SK-N-SH treated with all-trans-retinoic acid at 6 μM for 48 hours (cell line): Measurements from ENCODE around the gene TK1.

Experiments used
- ATAC-seq: fragments of 200-7000 bp; cut with Tn5 transposase; 3 replicates; pipeline ENCODE4 v1.9.1; 2020; ENCODE audit warnings: mild to moderate bottlenecking, moderate library complexity
- ARNTL ChIP-seq: fragments of 450-650 bp; formaldehyde crosslinking; IDR thresholded peaks from 2 replicates; pipeline ENCODE4 v1.5.0; 2020; ENCODE audit warnings: low read depth, mild to moderate bottlenecking, moderate library complexity, borderline replicate concordance
- CSDC2 ChIP-seq: fragments of 250-450 bp; sonication (Bioruptor Pico); IDR thresholded peaks from 2 replicates; pipeline ENCODE4 v1.5.0; 2020; ENCODE audit warnings: mild to moderate bottlenecking, moderate library complexity
- ESRRG ChIP-seq: fragments of 250-450 bp; sonication (Bioruptor Pico); IDR thresholded peaks from 2 replicates; pipeline ENCODE4 v1.6.1; 2021; ENCODE audit warnings: mild to moderate bottlenecking
- GLIS3 ChIP-seq: fragments of 250-450 bp; sonication (Bioruptor Pico); IDR thresholded peaks from 2 replicates; pipeline ENCODE4 v1.5.0; 2020; ENCODE audit warnings: mild to moderate bottlenecking, moderate library complexity
- OSR1 ChIP-seq: fragments of 250-450 bp; sonication (Bioruptor Pico); IDR thresholded peaks from 2 replicates; pipeline ENCODE4 v1.8.0; 2022; ENCODE audit warnings: moderate library complexity, mild to moderate bottlenecking, inconsistent platforms
- PPARA ChIP-seq: fragments of 250-450 bp; sonication (Bioruptor Pico); IDR thresholded peaks from 2 replicates; pipeline ENCODE4 v1.5.0; 2020; ENCODE audit warnings: mild to moderate bottlenecking, borderline replicate concordance
- RARB ChIP-seq: fragments of 250-450 bp; sonication (Bioruptor Pico); IDR thresholded peaks from 2 replicates; pipeline ENCODE4 v1.8.0; 2021; ENCODE audit warnings: mild to moderate bottlenecking, moderate library complexity
- TCF4 ChIP-seq: fragments of 250-450 bp; sonication (Bioruptor Pico); IDR thresholded peaks from 2 replicates; pipeline ENCODE4 v1.8.0; 2021; ENCODE audit warnings: mild to moderate bottlenecking, moderate library complexity, borderline replicate concordance
- TOX ChIP-seq: fragments of 250-450 bp; sonication (Bioruptor Pico); IDR thresholded peaks from 2 replicates; pipeline ENCODE4 v1.8.0; 2021; ENCODE audit warnings: mild to moderate bottlenecking, moderate library complexity, borderline replicate concordance
- ZC3H10 ChIP-seq: fragments of 250-450 bp; sonication (Bioruptor Pico); IDR thresholded peaks from 2 replicates; pipeline ENCODE4 v1.5.1; 2021; ENCODE audit warnings: mild to moderate bottlenecking, moderate library complexity
- ZFP3 ChIP-seq: fragments of 250-450 bp; sonication (Bioruptor Pico); IDR thresholded peaks from 2 replicates; pipeline ENCODE4 v1.5.0; 2020; ENCODE audit warnings: mild to moderate bottlenecking, moderate library complexity
- ZNF565 ChIP-seq: fragments of 450-650 bp; formaldehyde crosslinking; conservative IDR thresholded peaks from 2 replicates; pipeline ENCODE4 v1.5.0; 2020; ENCODE audit warnings: low read depth, mild to moderate bottlenecking, moderate library complexity
- ZNF8 ChIP-seq: fragments of 450-650 bp; formaldehyde crosslinking; IDR thresholded peaks from 2 replicates; pipeline ENCODE4 v1.5.0; 2020; ENCODE audit warnings: mild to moderate bottlenecking, moderate library complexity
- TF ChIP-seq, protein P1 (sequence below): fragments of 250-450 bp; sonication (Bioruptor Pico); IDR thresholded peaks from 2 replicates; pipeline ENCODE4 v1.5.1; 2020; ENCODE audit warnings: low read depth, mild to moderate bottlenecking, moderate library complexity
- TF ChIP-seq, protein P2 (sequence below): fragments of 250-450 bp; sonication (Bioruptor Pico); IDR thresholded peaks from 2 replicates; pipeline ENCODE4 v1.8.0; 2021; ENCODE audit warnings: low read depth, mild to moderate bottlenecking, moderate library complexity, borderline replicate concordance
- TF ChIP-seq, protein P3 (sequence below): fragments of 250-450 bp; sonication (Bioruptor Pico); IDR thresholded peaks from 2 replicates; pipeline ENCODE4 v1.8.0; 2020; ENCODE audit warnings: mild to moderate bottlenecking, moderate library complexity, borderline replicate concordance
- TF ChIP-seq, protein P4 (sequence below): fragments of 250-450 bp; sonication (Bioruptor Pico); IDR thresholded peaks from 2 replicates; pipeline ENCODE4 v1.5.1; 2021; ENCODE audit warnings: mild to moderate bottlenecking, moderate library complexity
- TF ChIP-seq, protein P5 (sequence below): fragments of 250-450 bp; sonication (Bioruptor Pico); IDR thresholded peaks from 2 replicates; pipeline ENCODE4 v1.5.0; 2020; ENCODE audit warnings: mild to moderate bottlenecking, moderate library complexity

TK1 gene

DNA sequence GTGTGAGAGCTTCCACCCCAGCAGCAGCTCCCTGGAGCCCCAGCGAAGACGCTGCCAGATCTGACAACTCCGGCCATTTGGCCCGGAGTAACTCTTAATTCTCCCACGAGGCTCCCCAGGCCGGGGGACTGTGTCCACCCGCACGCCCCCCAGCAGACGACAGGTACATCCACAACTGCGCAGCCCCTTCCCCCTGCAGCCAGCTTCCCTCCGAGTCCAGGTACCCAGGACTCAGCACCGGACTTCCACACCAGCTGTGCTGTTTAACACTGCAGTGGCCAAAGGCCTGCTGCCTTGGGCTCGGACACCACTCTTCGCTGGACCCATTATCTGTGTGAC lies 11.2 kb downstream of the TK1 start:
- TF ChIP-seq ARNTL (CRISPR knock-in tag) = no peak
- TF ChIP-seq TOX (CRISPR knock-in tag) = no peak
- TF ChIP-seq ZNF565 = no peak
- TF ChIP-seq TCF4 = no peak
- no peak for TF ChIP-seq OSR1
- TF ChIP-seq, protein P1, sequence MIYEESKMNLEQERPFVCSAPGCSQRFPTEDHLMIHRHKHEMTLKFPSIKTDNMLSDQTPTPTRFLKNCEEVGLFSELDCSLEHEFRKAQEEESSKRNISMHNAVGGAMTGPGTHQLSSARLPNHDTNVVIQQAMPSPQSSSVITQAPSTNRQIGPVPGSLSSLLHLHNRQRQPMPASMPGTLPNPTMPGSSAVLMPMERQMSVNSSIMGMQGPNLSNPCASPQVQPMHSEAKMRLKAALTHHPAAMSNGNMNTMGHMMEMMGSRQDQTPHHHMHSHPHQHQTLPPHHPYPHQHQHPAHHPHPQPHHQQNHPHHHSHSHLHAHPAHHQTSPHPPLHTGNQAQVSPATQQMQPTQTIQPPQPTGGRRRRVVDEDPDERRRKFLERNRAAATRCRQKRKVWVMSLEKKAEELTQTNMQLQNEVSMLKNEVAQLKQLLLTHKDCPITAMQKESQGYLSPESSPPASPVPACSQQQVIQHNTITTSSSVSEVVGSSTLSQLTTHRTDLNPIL (CRISPR knock-in tag) = no peak
- TF ChIP-seq, protein P2, sequence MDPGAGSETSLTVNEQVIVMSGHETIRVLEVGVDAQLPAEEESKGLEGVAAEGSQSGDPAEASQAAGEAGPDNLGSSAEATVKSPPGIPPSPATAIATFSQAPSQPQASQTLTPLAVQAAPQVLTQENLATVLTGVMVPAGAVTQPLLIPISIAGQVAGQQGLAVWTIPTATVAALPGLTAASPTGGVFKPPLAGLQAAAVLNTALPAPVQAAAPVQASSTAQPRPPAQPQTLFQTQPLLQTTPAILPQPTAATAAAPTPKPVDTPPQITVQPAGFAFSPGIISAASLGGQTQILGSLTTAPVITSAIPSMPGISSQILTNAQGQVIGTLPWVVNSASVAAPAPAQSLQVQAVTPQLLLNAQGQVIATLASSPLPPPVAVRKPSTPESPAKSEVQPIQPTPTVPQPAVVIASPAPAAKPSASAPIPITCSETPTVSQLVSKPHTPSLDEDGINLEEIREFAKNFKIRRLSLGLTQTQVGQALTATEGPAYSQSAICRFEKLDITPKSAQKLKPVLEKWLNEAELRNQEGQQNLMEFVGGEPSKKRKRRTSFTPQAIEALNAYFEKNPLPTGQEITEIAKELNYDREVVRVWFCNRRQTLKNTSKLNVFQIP (CRISPR knock-in tag) = no peak
- no peak for TF ChIP-seq RARB (CRISPR knock-in tag)
- no peak for TF ChIP-seq PPARA
- no peak for TF ChIP-seq ZC3H10 (CRISPR knock-in tag)
- no peak for TF ChIP-seq GLIS3 (CRISPR knock-in tag)
- TF ChIP-seq ZFP3 (CRISPR knock-in tag) = no peak
- TF ChIP-seq, protein P3, sequence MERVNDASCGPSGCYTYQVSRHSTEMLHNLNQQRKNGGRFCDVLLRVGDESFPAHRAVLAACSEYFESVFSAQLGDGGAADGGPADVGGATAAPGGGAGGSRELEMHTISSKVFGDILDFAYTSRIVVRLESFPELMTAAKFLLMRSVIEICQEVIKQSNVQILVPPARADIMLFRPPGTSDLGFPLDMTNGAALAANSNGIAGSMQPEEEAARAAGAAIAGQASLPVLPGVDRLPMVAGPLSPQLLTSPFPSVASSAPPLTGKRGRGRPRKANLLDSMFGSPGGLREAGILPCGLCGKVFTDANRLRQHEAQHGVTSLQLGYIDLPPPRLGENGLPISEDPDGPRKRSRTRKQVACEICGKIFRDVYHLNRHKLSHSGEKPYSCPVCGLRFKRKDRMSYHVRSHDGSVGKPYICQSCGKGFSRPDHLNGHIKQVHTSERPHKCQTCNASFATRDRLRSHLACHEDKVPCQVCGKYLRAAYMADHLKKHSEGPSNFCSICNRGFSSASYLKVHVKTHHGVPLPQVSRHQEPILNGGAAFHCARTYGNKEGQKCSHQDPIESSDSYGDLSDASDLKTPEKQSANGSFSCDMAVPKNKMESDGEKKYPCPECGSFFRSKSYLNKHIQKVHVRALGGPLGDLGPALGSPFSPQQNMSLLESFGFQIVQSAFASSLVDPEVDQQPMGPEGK (CRISPR knock-in tag) = no peak
- TF ChIP-seq, protein P4, sequence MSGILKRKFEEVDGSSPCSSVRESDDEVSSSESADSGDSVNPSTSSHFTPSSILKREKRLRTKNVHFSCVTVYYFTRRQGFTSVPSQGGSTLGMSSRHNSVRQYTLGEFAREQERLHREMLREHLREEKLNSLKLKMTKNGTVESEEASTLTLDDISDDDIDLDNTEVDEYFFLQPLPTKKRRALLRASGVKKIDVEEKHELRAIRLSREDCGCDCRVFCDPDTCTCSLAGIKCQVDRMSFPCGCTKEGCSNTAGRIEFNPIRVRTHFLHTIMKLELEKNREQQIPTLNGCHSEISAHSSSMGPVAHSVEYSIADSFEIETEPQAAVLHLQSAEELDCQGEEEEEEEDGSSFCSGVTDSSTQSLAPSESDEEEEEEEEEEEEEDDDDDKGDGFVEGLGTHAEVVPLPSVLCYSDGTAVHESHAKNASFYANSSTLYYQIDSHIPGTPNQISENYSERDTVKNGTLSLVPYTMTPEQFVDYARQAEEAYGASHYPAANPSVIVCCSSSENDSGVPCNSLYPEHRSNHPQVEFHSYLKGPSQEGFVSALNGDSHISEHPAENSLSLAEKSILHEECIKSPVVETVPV (CRISPR knock-in tag) = no peak

DNA sequence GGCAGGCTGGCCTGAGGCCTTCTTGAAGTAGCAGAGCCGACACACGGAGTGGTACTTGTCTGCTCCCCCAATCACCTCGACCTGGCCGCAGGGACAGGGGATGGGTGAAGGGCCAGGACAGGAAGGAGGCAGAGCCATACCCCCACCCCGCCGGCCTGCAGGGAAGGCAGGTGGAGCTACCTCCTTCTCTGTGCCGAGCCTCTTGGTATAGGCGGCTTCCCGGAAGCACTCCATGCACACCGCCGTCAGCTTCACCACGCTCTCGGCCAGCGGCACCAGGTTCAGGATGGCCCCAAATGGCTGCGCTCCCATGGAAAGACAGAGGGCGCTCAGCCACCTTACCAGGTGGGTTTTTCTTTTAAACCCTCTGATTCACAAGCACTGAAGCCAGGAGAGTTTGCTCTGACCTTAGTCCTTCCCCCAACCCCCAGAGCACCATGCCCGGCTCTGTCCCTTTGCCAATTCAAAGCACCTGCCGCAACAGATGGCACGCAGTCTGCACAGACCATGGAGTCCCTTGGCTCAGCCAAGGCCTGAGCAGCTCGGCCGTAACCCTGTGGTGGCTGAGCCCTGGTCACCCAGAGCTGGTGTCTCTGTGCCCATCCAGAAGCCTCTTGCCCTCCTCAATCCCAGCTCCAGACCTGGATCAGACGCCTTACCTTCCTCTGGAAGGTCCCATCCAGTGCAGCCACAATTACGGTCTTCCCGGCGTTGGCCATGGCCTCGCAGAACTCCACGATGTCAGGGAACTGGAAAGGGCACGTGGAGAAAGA lies 11.8 kb downstream of the TK1 start:
- no peak for ATAC-seq
- TF ChIP-seq OSR1 (no peak), TCF4 (no peak), ZFP3 (CRISPR knock-in tag) (no peak), ZNF8 (CRISPR knock-in tag) (no peak)
- TF ChIP-seq, protein P4 (CRISPR knock-in tag) = no peak

More for the DNA sequence above, 11.2 kb downstream of the TK1 start:
- no peak for ATAC-seq

DNA sequence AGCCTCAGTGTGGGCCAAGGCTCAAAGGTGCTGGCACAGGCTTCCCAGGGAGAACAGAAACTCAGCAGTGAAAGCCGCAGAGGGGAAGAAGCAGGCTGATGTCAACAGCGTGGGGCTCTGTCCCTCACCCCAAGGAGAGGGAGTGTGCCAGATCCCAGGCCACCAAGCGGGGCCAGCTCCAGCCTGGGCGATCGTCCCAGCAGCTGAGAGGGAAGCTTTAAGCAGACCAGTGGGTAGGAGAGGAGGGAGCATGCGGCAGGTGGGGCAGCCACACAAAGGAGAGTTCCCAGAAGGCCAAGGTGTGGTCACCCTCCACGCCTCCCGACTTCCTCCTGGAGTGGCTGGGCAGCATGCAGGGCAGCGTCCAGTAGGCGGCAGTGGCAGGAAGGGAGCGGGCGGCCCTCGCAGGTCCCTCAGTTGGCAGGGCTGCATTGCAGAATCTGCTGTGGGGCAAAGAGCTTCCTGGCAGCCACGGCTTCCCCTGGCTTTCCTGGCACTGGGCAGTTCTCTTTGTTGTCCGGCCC lies 12.4 kb downstream of the TK1 start:
- TF ChIP-seq ESRRG (no peak), CSDC2 (CRISPR knock-in tag) (no peak), TCF4 (no peak), ARNTL (CRISPR knock-in tag) (no peak), ZNF565 (no peak), TOX (CRISPR knock-in tag) (no peak), RARB (CRISPR knock-in tag) (no peak), PPARA (no peak), ZC3H10 (CRISPR knock-in tag) (no peak)
- TF ChIP-seq, protein P1 (CRISPR knock-in tag) = no peak
- TF ChIP-seq, protein P5, sequence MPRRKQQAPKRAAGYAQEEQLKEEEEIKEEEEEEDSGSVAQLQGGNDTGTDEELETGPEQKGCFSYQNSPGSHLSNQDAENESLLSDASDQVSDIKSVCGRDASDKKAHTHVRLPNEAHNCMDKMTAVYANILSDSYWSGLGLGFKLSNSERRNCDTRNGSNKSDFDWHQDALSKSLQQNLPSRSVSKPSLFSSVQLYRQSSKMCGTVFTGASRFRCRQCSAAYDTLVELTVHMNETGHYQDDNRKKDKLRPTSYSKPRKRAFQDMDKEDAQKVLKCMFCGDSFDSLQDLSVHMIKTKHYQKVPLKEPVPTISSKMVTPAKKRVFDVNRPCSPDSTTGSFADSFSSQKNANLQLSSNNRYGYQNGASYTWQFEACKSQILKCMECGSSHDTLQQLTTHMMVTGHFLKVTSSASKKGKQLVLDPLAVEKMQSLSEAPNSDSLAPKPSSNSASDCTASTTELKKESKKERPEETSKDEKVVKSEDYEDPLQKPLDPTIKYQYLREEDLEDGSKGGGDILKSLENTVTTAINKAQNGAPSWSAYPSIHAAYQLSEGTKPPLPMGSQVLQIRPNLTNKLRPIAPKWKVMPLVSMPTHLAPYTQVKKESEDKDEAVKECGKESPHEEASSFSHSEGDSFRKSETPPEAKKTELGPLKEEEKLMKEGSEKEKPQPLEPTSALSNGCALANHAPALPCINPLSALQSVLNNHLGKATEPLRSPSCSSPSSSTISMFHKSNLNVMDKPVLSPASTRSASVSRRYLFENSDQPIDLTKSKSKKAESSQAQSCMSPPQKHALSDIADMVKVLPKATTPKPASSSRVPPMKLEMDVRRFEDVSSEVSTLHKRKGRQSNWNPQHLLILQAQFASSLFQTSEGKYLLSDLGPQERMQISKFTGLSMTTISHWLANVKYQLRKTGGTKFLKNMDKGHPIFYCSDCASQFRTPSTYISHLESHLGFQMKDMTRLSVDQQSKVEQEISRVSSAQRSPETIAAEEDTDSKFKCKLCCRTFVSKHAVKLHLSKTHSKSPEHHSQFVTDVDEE (CRISPR knock-in tag) = no peak
- TF ChIP-seq, protein P2 (CRISPR knock-in tag) = no peak
- no peak for ATAC-seq
